Activated CD4-positive, CD25-positive, alpha-beta regulatory T cell treated with anti-CD3 and anti-CD28 coated beads, Interleukin-2, amount 50 U/mL, for 72 hours (primary cell): ENCODE results near the gene FGB.

Source experiments
- DNase-seq: peaks from one replicate; pipeline ENCODE4 v3.0.0; 2021

FGB gene

GRCh38 chr4:154562697-154563254 lies at the start of gene FGB:
TSS of gene FGB (plus strand) at chr4:154563011. CDS start at chr4:154563019, 8 bp downstream.
- no peak for DNase-seq

GRCh38 chr4:154516318-154517029 lies 46.3 kb upstream of the FGB start:
- no peak for DNase-seq

GRCh38 chr4:154517591-154517990 lies 45.2 kb upstream of the FGB start:
- DNase-seq, result no peak

GRCh38 chr4:154519214-154519613 lies 43.6 kb upstream of the FGB start:
- no peak for DNase-seq

- no peak for DNase-seq
Measured at GRCh38 chr4:154521607-154522006, 41.2 kb upstream of the FGB start.

- no peak for DNase-seq
Measured at GRCh38 chr4:154526151-154526550, 36.7 kb upstream of the FGB start.

GRCh38 chr4:154527308-154527707 lies 35.5 kb upstream of the FGB start:
- DNase-seq, result no peak

- DNase-seq, result no peak
Measured at GRCh38 chr4:154528869-154529268, 33.9 kb upstream of the FGB start.

- DNase-seq, result no peak
Measured at GRCh38 chr4:154529728-154530519, 32.9 kb upstream of the FGB start.

GRCh38 chr4:154534296-154534695 lies 28.5 kb upstream of the FGB start:
- no peak for DNase-seq

GRCh38 chr4:154542271-154542879 lies 20.4 kb upstream of the FGB start:
- no peak for DNase-seq

- DNase-seq, result no peak
Measured at GRCh38 chr4:154545689-154546088, 17.1 kb upstream of the FGB start.

GRCh38 chr4:154549894-154550790 lies 12.7 kb upstream of the FGB start, which contains the start of gene PLRG1:
TSS of gene PLRG1 (minus strand) at chr4:154550400. CDS start at chr4:154550308, 92 bp downstream.
- DNase-seq, result peak; percentile 96

- peak; percentile 55 for DNase-seq
Measured at GRCh38 chr4:154551872-154552686, 10.7 kb upstream of the FGB start.

- DNase-seq, result no peak
Measured at GRCh38 chr4:154559141-154559493, 3.7 kb upstream of the FGB start.

- DNase-seq, result no peak
Measured at GRCh38 chr4:154559494-154560418, 3.1 kb upstream of the FGB start.

GRCh38 chr4:154560419-154560801 lies 2.4 kb upstream of the FGB start:
- no peak for DNase-seq

- DNase-seq, result no peak
Measured at GRCh38 chr4:154560824-154561231, 2.0 kb upstream of the FGB start.

GRCh38 chr4:154564311-154564710 lies 1.5 kb downstream of the FGB start:
- DNase-seq, result no peak

- DNase-seq, result no peak
Measured at GRCh38 chr4:154565704-154566103, 2.9 kb downstream of the FGB start.
